ENCODE data around the gene SYTL1.

DNA sequence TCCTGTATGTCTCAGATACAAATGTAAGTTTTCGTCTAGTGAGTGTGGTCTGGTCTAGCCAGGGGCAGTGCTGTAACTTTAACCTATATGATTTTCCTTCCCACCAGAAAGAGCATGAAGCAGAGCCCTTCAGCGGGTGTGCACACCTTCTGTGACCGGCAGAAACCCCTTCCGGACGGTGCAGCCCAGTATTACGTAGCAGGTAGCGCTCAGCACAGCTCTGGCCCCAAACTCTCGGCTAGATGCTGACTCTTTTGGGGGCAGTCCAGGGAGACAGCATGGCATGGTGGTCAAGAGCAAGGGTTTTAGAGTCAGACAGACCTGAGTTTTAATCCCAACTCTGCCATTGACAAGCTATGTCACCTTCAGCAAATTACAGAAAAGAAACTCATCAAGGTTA lies 47.9 kb upstream of the SYTL1 start:
- TF ChIP-seq POLR2AphosphoS5 (IDR thresholded peaks at IDR 0.05; ENCODE audit: low read depth, low read length) = no peak
- TF ChIP-seq, protein P1, sequence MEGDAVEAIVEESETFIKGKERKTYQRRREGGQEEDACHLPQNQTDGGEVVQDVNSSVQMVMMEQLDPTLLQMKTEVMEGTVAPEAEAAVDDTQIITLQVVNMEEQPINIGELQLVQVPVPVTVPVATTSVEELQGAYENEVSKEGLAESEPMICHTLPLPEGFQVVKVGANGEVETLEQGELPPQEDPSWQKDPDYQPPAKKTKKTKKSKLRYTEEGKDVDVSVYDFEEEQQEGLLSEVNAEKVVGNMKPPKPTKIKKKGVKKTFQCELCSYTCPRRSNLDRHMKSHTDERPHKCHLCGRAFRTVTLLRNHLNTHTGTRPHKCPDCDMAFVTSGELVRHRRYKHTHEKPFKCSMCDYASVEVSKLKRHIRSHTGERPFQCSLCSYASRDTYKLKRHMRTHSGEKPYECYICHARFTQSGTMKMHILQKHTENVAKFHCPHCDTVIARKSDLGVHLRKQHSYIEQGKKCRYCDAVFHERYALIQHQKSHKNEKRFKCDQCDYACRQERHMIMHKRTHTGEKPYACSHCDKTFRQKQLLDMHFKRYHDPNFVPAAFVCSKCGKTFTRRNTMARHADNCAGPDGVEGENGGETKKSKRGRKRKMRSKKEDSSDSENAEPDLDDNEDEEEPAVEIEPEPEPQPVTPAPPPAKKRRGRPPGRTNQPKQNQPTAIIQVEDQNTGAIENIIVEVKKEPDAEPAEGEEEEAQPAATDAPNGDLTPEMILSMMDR (IDR thresholded peaks at IDR 0.05 in 2 of 3, conservative IDR thresholded peaks at IDR 0.05 in 1 of 3; ENCODE audit: borderline replicate concordance in 1 of 3, insufficient read depth in 1 of 3, low read depth in 2 of 3, low read length in 2 of 3) = no peak
- no peak for TF ChIP-seq POLR2A (IDR thresholded peaks at IDR 0.05; ENCODE audit: borderline replicate concordance, extremely low read depth, insufficient read depth, insufficient read length)
- no peak for TF ChIP-seq CBX3 (IDR thresholded peaks at IDR 0.05; ENCODE audit: low read depth)
- TF ChIP-seq SP1 (IDR thresholded peaks at IDR 0.05; ENCODE audit: low read depth) = no peak
- TF ChIP-seq RAD21 (IDR thresholded peaks at IDR 0.05; ENCODE audit: low read depth) = no peak
- TF ChIP-seq ZFX (IDR thresholded peaks at IDR 0.05) = no peak
- TF ChIP-seq EZH2 (IDR thresholded peaks at IDR 0.05) = no peak
- no peak for TF ChIP-seq EZH2phosphoT487 (IDR thresholded peaks at IDR 0.05; ENCODE audit: borderline replicate concordance)
- TF ChIP-seq, protein P2, sequence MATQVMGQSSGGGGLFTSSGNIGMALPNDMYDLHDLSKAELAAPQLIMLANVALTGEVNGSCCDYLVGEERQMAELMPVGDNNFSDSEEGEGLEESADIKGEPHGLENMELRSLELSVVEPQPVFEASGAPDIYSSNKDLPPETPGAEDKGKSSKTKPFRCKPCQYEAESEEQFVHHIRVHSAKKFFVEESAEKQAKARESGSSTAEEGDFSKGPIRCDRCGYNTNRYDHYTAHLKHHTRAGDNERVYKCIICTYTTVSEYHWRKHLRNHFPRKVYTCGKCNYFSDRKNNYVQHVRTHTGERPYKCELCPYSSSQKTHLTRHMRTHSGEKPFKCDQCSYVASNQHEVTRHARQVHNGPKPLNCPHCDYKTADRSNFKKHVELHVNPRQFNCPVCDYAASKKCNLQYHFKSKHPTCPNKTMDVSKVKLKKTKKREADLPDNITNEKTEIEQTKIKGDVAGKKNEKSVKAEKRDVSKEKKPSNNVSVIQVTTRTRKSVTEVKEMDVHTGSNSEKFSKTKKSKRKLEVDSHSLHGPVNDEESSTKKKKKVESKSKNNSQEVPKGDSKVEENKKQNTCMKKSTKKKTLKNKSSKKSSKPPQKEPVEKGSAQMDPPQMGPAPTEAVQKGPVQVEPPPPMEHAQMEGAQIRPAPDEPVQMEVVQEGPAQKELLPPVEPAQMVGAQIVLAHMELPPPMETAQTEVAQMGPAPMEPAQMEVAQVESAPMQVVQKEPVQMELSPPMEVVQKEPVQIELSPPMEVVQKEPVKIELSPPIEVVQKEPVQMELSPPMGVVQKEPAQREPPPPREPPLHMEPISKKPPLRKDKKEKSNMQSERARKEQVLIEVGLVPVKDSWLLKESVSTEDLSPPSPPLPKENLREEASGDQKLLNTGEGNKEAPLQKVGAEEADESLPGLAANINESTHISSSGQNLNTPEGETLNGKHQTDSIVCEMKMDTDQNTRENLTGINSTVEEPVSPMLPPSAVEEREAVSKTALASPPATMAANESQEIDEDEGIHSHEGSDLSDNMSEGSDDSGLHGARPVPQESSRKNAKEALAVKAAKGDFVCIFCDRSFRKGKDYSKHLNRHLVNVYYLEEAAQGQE (IDR thresholded peaks at IDR 0.05; ENCODE audit: low read depth) = no peak
